NCI-H524 (cell line): ENCODE results near the gene ICAM4.
"Not testable (repeated sequence)": the region's sequence is repeated elsewhere in the genome, so short reads cannot be mapped to it uniquely, and the experiment has no call there.

Experiments
- DNase-seq, 2 experiments: peaks; one replicate each; lab custom pipeline; 2025; lab: John Stamatoyannopoulos, UW

The ICAM4 gene, protein sequence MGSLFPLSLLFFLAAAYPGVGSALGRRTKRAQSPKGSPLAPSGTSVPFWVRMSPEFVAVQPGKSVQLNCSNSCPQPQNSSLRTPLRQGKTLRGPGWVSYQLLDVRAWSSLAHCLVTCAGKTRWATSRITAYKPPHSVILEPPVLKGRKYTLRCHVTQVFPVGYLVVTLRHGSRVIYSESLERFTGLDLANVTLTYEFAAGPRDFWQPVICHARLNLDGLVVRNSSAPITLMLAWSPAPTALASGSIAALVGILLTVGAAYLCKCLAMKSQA

DNA sequence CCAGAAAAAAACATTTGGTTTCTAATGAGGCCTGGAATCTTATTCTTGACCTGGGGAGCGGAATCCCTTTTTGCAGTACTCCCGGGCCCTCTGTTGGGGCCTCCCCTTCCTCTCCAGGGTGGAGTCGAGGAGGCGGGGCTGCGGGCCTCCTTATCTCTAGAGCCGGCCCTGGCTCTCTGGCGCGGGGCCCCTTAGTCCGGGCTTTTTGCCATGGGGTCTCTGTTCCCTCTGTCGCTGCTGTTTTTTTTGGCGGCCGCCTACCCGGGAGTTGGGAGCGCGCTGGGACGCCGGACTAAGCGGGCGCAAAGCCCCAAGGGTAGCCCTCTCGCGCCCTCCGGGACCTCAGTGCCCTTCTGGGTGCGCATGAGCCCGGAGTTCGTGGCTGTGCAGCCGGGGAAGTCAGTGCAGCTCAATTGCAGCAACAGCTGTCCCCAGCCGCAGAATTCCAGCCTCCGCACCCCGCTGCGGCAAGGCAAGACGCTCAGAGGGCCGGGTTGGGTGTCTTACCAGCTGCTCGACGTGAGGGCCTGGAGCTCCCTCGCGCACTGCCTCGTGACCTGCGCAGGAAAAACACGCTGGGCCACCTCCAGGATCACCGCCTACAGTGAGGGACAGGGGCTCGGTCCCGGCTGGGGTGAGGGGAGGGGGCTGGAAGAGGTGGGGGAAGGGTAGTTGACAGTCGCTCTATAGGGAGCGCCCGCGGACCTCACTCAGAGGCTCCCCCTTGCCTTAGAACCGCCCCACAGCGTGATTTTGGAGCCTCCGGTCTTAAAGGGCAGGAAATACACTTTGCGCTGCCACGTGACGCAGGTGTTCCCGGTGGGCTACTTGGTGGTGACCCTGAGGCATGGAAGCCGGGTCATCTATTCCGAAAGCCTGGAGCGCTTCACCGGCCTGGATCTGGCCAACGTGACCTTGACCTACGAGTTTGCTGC is at the start of gene ICAM4:
ICAM4 (plus strand) TSS at position 153 of the 935 bp plus-strand sequence; CDS start at position 211, 58 bp downstream.
- DNase-seq, result peak; percentile 40 to 51

DNA sequence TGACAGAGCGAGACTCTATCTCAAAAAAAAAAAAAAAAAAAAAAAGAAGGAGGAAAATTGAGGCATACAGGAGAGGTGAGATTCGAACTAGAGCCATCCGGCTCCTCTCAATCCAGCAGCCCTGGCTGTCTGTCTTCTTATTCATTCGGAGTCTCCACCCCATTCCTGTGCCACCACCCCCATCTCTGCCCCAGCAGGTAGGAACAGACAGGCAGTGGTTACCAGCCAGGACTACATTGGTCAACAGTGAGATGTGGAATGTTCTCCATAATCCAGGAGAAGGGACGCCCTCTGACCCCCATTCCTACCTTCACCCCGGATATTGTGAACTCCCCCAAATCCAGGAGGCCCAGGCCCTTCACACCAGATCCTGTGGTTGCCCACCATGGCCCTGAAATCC is 49.1 kb upstream of the ICAM4 start:
- DNase-seq, result no peak

DNA sequence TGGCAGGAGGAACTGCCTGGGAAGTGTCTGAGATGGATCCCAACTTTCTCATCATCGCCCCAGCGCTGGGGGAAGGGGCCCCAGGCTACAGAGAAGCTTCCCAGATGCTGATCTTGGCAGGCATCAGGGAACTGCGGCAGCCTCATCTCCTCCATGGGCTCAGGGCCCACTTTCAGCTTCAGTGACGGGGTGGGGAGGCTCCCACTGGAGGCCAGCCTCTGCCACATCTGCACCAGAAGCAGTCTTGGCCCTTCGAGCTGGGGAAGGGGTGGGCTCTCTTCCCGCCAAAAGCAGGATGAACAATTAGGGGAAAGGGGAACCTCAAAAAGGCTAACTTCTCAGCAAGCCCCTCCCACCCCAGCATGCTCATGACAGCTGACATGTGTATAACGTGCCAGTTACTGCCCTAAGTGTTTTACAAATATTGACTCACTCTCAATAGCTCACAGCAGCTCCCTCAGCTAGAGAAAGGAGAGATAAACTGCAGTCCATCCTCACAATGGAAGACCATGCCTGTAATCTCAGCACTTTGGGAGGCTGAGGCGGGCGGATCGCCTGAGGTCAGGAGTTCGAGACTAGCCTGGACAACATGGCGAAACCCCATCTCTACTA is 48.5 kb upstream of the ICAM4 start:
- no peak for DNase-seq

DNA sequence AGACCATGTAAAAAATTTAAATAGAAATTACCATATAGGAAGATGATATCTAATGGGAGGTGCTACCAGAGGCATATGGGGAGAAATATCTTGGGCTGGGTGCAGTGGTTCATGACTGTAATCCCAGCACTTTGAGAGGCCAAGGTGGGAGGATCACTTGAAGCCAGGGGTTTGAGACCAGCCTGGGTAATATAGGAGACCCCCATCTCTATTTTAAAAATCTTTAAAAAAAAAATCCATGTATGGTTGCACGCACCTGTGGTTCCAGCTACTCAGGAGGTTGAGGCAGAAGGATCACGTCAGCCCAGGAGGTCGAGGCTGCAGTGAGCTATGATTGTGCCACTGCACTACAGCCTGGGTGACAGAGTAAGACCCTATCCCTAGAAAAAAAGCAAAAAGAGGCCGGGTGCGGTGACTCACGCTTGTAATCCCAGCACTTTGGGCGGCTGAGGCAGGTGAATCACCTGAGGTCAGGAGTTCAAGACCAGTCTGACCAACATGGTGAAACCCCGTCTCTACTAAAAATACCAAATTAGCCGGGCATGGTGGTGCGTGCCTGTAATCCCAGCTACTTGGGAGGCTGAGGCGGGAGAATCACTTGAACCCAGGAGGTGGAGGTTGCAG is 44.8 kb upstream of the ICAM4 start:
- DNase-seq, result not testable (repeated sequence)

DNA sequence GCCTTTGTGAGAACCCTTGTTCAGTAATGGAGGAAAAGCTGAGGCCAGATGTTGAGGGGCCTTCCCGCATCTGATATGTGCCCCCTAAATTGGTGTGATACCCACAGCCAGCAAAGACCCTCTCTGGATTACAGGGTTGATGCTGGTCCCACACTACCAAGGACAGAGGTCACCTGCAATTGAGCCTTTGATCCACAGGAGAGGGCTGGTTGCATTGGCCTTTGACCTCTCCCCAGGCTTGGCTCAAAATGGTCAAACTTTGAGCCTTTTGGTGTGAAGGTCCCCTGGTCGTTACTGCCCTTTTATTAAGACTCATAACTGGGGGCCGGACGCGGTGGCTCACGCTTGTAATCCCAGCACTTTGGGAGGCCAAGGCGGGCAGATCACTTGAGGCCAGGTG is 43.1 kb upstream of the ICAM4 start:
- DNase-seq, result no peak

DNA sequence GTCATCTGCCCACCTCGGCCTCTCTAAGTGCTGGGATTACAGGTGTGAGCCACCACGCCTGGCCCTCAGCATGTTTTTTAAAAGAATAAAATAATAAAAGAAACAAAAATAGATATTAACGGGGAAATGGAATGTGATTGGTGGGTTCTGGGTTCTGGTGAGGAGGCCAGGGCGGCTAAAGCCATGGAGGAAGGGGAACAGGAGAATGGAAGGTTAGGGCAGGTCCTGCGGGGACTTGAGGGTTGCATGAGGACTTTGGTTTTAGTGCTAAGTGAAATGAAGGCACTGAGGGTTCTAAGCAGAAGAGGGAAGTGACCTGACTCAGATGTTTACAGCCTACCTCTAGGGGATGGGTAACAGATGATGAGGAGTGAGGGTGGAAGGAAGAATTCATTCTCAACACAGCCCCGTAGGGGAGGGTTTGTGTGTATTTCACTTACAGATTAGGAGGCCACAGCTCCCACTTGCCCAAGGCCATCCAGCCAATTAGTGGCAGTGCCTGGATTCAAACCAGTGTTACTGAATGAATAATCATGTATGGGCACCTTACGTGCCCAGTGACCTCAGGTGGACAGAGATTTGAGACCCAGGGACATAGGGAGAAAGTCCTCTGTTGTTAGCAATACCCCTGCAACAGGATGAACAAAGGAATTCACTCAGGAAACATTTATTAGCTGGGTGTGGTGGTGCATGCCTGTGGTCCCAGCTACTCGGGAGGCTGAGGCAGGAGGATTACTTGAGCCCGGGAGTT is 41.4 kb upstream of the ICAM4 start:
- no peak for DNase-seq

DNA sequence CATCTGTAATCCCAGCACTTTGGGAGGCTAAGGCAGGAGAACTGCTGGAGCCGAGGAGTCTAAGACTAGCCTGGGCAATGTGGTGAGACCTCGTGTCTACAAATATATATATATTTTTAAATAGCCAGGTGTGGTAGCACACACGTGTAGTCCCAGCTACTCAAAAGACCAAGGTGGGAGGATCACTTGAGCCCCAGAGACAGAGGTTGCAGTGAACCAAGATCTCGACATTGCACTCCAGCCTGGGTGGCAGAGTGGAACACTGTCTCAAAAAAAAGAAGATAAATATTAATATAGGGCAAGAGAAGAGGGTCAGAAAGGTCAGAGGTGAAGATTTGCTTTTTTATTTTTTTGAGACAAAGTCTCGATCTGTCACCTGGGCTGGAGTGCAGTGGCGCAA is 40.2 kb upstream of the ICAM4 start:
- no peak for DNase-seq

DNA sequence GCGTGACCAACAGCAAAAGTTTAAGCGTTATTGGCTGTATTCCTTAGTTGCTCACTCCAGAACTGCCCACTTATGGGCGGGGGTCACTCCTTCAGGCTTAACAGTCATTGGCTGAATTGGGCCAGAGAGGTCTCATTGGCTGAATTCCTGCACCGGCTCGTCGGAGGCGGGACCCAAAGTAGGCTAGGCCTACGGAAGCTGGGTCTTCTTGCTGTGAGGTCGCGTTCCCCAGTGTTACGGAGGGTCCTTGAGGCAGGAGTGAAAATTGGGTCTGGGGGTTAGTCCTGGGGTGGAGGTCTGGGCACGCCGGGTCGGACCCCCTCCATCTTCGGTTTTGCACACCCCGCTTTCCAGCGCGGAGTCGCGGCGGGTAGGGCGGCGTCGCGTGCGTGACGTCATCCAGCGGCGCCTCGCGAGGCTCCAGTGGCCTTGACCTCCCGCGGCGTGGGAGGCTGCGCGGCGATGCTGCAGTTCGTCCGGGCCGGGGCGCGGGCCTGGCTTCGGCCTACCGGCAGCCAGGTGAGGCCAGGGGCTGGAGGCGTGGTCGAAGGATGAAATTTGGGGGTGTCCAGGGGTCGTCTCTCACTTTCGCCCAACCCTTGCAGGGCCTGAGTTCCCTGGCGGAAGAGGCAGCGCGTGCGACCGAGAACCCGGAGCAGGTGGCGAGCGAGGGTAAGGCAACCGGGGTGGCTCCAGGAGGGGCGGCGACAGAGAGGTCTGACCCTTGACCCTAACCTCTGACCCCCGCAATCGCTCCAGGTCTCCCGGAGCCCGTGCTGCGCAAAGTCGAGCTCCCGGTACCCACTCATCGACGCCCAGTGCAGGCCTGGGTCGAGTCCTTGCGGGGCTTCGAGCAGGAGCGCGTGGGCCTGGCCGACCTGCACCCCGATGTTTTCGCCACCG is 34.7 kb upstream of the ICAM4 start, which contains the start of gene MRPL4:
MRPL4 (plus strand) TSS at position 423 of the 903 bp plus-strand sequence; CDS start at position 463, 40 bp downstream.
- DNase-seq, result peak; percentile 99

DNA sequence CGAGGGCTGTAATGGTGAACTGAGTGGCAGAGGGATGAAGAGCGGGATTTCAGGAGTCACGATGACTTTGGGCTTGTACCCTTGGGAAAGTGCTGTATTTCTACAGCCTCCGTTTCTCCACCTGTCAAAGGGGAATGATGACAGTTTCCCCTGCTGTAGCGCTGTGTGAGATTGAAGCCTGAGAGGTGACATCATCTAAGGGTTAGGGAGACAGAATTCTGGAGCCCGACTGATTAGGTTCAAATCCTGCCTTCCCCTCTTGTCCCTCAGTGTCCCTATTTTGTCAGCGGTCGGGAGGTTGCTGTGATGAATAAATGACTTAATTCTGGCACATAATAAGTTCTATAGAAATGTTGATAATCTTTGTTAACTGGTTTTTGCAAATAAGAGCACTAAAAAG is 34.0 kb upstream of the ICAM4 start:
- DNase-seq, result no peak

DNA sequence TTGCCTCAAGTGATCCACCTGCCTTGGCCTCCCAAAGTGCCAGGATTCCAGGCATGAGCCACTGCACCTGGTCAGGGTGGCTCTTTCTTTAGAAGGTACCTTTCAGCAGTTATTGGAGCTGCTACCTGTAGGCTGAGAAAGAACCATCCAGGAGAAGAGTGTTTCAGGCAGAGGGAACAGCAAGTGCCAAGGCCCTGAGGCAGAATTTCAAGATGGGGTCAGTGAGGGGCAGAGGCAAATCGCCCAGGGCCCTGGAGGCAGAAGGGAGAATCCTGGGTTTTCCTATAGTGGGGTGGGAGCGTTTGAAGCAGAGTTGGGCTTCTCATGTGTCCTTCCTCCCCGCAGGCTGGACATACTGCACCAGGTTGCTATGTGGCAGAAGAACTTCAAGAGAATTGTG is 32.5 kb upstream of the ICAM4 start:
- DNase-seq, result no peak

DNA sequence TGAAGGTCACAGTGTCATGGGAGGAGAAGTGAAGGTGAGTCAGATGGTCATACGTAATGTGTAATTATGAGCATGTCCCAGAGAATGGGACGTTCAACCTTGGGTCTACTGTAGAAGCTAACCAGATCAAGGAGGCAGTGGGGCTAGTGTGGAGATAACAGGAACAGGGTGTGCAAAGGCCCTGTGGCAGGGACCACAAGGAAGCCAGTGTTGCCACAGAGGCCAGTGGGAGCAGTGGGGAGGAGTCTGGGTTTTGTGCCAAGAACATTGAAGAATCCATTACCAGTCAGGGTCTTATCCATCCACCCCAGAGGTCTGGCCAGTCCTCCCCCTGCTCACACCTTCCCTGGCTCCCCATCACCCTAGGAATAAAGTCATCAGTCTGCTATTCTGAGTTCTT is 31.4 kb upstream of the ICAM4 start:
- DNase-seq, result no peak

DNA sequence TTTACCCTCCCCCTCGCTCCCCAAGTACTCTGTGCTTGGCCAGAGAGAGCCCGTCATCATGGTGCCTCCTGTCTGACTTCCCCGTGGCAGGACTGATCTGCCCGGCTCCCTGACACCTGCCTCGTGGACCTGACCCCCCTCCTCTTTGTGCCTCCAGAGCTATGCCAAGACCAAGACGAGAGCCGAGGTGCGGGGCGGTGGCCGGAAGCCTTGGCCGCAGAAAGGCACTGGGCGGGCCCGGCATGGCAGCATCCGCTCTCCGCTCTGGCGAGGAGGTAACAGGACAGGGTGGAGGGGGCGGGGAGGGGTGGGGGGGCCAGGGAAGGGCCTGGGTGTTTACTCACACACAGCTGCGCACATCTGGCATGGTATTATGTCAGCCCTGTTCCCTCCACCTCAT is 30.2 kb upstream of the ICAM4 start:
- no peak for DNase-seq

DNA sequence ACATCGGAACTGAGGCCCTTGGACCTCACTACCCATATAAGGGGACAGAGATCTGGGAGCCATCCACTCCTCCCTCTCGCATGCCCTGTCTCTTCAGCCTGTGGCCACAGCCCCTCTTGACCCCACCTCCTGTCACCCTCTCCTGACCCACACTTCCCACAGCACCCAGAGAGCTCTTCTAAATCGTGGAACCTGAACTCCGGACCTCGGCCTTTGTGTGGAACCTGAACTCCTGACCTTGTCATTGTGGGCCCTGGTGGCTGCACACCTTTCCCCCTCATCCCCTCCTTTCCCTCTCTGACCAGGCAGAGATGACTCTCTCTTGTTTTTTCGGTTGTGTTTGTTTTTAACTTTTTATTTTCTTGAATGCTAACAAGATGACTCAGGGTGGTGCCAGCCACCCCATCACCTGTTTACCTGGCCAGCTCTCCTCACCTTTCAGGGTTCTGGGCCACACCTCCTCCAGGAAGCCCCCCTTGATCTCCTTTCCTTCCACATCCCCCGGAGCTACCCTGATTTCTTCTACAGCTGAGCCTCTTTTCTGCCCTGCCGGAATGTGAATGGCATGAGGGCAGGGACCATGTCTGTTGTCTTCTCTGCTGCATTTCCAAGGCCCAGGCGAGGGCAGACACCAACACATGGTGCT is 29.7 kb upstream of the ICAM4 start:
- DNase-seq, result no peak

DNA sequence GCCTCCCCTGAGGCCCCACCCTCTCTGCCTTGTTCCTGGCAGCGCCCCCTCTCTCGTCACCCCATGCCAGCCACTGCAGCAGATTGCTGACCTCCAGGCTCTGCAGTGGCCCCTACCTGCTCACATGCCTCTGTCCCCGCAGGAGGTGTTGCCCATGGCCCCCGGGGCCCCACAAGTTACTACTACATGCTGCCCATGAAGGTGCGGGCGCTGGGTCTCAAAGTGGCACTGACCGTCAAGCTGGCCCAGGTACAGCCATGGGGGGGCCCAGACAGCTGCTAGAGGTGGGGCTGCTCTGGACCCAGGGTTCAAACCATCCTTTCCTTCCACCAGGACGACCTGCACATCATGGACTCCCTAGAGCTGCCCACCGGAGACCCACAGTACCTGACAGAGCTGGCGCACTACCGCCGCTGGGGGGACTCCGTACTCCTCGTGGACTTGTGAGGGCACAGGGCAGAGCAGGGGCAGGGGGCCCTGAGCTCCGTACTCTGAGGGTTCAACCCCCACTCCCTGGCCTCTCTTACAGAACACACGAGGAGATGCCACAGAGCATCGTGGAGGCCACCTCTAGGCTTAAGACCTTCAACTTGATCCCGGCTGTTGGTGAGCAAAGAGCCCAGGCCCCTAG is 28.6 kb upstream of the ICAM4 start:
- DNase-seq, result no peak

DNA sequence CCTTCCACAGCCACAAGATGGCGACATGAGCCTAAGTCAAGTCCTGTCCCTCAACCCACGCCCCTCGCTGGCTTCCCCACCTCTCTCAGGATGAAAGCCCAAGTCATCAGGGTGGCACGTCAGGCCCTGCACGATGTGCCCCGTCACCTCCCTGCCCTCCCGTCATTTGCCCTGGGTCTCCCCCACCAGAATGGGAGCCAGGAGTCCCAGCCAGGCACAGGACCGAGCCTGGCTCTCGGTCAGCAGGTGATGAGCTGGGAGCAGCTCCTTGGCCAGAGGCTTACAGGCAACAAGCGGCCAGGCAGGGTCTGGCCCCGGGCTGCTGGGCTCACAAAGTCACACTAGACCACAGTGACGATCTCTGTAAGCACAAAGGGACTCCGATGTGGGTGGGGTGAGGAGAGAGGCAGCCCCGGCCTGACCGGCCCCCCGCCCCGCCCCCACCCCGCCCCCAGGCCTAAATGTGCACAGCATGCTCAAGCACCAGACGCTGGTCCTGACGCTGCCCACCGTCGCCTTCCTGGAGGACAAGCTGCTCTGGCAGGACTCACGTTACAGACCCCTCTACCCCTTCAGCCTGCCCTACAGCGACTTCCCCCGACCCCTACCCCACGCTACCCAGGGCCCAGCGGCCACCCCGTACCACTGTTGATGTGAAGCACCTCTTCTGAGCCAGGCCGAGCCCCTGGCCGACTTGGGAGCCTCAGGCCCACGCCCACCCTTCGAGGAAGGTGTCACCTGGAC is 27.4 kb upstream of the ICAM4 start:
- peak; percentile 80 to 85 for DNase-seq

DNA sequence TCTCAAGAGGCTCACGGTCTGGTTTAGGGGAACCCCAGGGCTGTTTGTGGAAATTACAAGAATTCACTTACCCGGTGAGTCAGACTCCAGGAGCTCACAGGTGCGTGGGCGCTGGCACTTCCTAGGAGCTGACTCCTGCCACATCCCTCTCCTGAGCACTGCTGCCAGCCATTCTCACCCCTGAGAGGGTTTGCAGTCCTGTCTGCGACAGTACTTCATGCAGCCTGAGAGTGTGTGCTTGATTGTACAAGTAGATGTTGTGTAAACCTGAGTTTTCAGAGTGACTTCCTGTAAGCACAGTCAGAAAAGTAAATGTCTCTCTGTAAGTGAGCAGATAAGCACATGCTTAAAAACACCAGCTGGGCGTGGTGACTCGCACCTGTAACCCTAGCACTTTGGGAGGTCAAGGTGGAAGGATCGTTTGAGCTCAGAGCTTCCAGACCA is 26.6 kb upstream of the ICAM4 start:
- no peak for DNase-seq

DNA sequence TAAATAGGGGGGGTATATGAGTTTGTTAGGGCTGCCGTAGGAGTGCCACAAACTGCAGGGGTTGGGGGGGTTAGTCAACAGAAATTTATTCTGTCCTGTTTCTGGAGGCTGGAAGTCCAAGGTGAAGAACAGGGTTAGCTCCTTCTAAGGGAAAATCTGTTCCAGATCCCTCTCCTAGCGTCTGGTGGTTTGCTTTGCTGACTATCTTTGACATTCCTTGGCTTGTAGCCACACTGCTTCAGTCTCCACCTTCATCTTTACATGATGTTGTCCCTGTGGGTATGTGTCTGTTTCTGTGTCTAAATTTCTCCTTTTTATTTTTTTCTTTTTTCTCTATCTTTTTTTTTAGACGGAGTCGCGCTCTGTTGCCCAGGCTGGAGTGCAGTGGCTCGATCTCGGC is 24.0 kb upstream of the ICAM4 start:
- DNase-seq, result no peak

DNA sequence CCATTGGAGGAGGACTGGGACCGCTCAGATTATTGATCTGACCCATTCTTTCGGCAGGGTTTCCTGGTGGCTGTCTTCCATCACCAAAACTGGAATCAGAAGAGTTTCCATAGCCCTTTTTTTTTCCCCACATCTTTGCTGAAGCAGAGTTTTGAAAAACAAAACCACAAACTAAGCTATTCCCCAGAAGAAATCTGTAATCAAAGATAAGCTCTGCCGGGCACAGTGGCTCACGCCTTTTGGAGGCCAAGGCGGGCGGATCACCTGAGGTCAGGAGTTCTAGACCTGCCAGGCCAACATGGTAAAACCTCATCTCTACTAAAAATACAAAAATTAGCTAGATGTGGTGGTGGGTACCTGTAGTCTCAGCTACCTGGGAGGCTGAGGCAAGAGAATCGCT is 20.0 kb upstream of the ICAM4 start:
- no peak for DNase-seq

DNA sequence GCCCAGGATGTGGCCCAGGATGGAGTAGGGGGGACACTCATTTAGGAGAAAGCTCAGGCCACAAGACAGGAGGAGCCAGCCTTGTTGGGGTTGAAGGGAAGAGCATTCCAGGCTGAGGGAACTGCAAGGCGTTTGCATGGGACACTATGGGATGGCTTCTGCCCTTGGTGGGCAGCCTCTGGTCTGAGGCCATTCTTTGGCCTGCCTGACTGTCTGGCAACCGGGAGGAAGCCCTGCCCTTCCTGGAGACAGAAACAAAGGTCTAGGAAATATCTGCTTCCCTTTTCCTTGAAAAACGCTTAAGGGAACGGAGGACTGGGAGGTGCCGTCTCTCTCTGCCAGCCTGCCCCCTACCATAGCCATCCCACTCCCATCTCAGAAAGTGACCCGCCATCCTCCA is 18.7 kb upstream of the ICAM4 start:
- no peak for DNase-seq
